Endothelial cell of umbilical vein (primary cell): ENCODE measurements around the gene SLC47A1. TPM values are rescaled to one million over a fixed set of nuclear protein-coding genes. Genes with fewer than 3 reads are reported as not detected.
A peak's percentile ranks its signal among the peaks of the same experiment; 100 is the strongest.

Experiments
- BruUV-seq: library from RNA; stranded (reverse); fragments of 400-500 nt; replicated peaks from 2 replicates; lab custom pipeline; 2021; lab: Mats Ljungman, UMichigan
- CTCF ChIA-PET: fragments of 300-600, 350-600 bp; sonication (Branson Sonifier 250); formaldehyde crosslinking; loops from one replicate; lab custom pipeline; 2021; ENCODE audit warnings: antibody characterized with exemption, inconsistent platforms; lab: Charles Lee
- POLR2A ChIA-PET: fragments of 300-600, 350-600 bp; sonication (Branson Sonifier 250); formaldehyde crosslinking; loops from one replicate; lab custom pipeline; 2021; ENCODE audit warnings: antibody characterized with exemption, inconsistent platforms; lab: Charles Lee
- DNase-seq: peaks from one replicate; pipeline ENCODE4 v3.0.0-alpha.2; 2011; ENCODE audit warnings: low read depth, low spot score
- FAIRE-seq: peaks from 2 replicates; lab custom pipeline; 2011; peaks lifted over from hg19 to GRCh38; lab: Jason Lieb, UNC
- H2AFZ ChIP-seq: 2 replicates; pipeline ENCODE4 v1.6.0; 2012; ENCODE audit warnings: low read depth, low read length, control low read depth, inconsistent platforms
- H3K27ac ChIP-seq: 2 replicates; pipeline ENCODE4 v1.5.1; 2011; ENCODE audit warnings: low read depth, mild to moderate bottlenecking, control low read depth, low read length, moderate library complexity; ENCODE audit not compliant: insufficient read depth
- H3K27me3 ChIP-seq, 2 experiments: 2 replicates each; pipeline versions ENCODE4 v1.6.0 to v1.6.1; 2011; ENCODE audit warnings: low read length in 2 of 2, mixed read lengths in 1 of 2; ENCODE audit not compliant: control insufficient read depth in 2 of 2, insufficient read depth in 2 of 2
- H3K36me3 ChIP-seq, 2 experiments: 2 replicates in 1 of 2; 3 replicates in 1 of 2; pipeline ENCODE4 v1.5.1; 2011; ENCODE audit warnings: low read length in 2 of 2, mild to moderate bottlenecking in 1 of 2, moderate library complexity in 1 of 2; ENCODE audit not compliant: control insufficient read depth in 2 of 2, insufficient read depth in 2 of 2; ENCODE audit errors: extremely low read depth in 1 of 2
- H3K4me1 ChIP-seq: 3 replicates; pipeline ENCODE4 v1.5.1; 2011; ENCODE audit warnings: mild to moderate bottlenecking, low read length; ENCODE audit not compliant: control insufficient read depth, insufficient read depth; ENCODE audit errors: extremely low read depth
- H3K4me2 ChIP-seq: 2 replicates; pipeline ENCODE4 v1.6.1; 2011; ENCODE audit warnings: low read length, control low read depth, mixed read lengths; ENCODE audit not compliant: insufficient read depth
- H3K4me3 ChIP-seq, 3 experiments: fragments of 200-600 bp in 1 of 3; sonication (generic), shearing (Covaris generic) in 1 of 3; replicated peaks in 1 of 3; 2 replicates each; pipeline ENCODE4 v1.5.1; 2011 to 2016; ENCODE audit warnings: control low read depth in 3 of 3, low read length in 3 of 3, mild to moderate bottlenecking in 2 of 3, inconsistent platforms in 1 of 3, low read depth in 1 of 3, moderate library complexity in 1 of 3; ENCODE audit not compliant: insufficient read depth in 1 of 3
- H3K79me2 ChIP-seq: 2 replicates; pipeline ENCODE4 v1.6.0; 2012; ENCODE audit warnings: low read length, inconsistent platforms; ENCODE audit not compliant: control insufficient read depth, insufficient read depth
- H3K9ac ChIP-seq: replicated peaks from 2 replicates; pipeline ENCODE3; 2011; ENCODE audit warnings: low read length, control low read depth; ENCODE audit not compliant: insufficient read depth; ENCODE audit errors: extremely low read depth
- H3K9me1 ChIP-seq: replicated peaks from 3 replicates; pipeline ENCODE4 v1.6.0; 2011; ENCODE audit warnings: mild to moderate bottlenecking, low read length; ENCODE audit not compliant: control insufficient read depth, insufficient read depth; ENCODE audit errors: extremely low read depth
- H3K9me3 ChIP-seq: replicated peaks from 2 replicates; pipeline ENCODE4 v1.5.1; 2012; ENCODE audit warnings: low read length, inconsistent platforms; ENCODE audit not compliant: control insufficient read depth, insufficient read depth
- H4K20me1 ChIP-seq: replicated peaks from 2 replicates; pipeline ENCODE3; 2011; ENCODE audit warnings: mild to moderate bottlenecking, low read length; ENCODE audit not compliant: control insufficient read depth, insufficient read depth; ENCODE audit errors: extremely low read depth
- CTCF ChIP-seq, 2 donors: IDR thresholded peaks; 1 replicate in 1 of 2; 2 replicates in 1 of 2; pipeline ENCODE4 v1.5.1; 2011; ENCODE audit warnings: low read length in 2 of 2, mild to moderate bottlenecking in 2 of 2, moderate library complexity in 2 of 2, control low read depth in 1 of 2, inconsistent platforms in 1 of 2, low read depth in 1 of 2; ENCODE audit not compliant: insufficient read depth in 1 of 2; ENCODE audit errors: extremely low read depth in 1 of 2
- EZH2 ChIP-seq: IDR thresholded peaks from 2 replicates; pipeline ENCODE4 v1.6.1; 2012; ENCODE audit warnings: borderline replicate concordance, low read depth, mild to moderate bottlenecking, moderate library complexity, low read length, inconsistent platforms; ENCODE audit not compliant: severe bottlenecking
- FOS ChIP-seq: IDR thresholded peaks from 2 replicates; pipeline ENCODE4 v1.6.1; 2011; ENCODE audit warnings: mild to moderate bottlenecking, low read length, moderate library complexity, borderline replicate concordance; ENCODE audit not compliant: insufficient read depth
- GATA2 ChIP-seq: IDR thresholded peaks from 2 replicates; pipeline ENCODE4 v1.7.0; 2011; ENCODE audit warnings: low read depth, mild to moderate bottlenecking, moderate library complexity, mixed read lengths, low read length; ENCODE audit not compliant: insufficient read length, insufficient read depth
- JUN ChIP-seq: IDR thresholded peaks from 2 replicates; pipeline ENCODE4 v1.6.1; 2011; ENCODE audit warnings: borderline replicate concordance, low read depth; ENCODE audit not compliant: insufficient read length, insufficient read depth
- MAX ChIP-seq: IDR thresholded peaks from 2 replicates; pipeline ENCODE4 v1.6.1; 2011; ENCODE audit not compliant: insufficient read depth, insufficient read length
- MYC ChIP-seq: IDR thresholded peaks from one replicate; pipeline ENCODE4 v1.6.1; 2011; ENCODE audit warnings: mild to moderate bottlenecking, low read depth, low read length
- POLR2A ChIP-seq: IDR thresholded peaks from 2 replicates; pipeline ENCODE4 v1.6.1; 2012; ENCODE audit warnings: low read depth, mild to moderate bottlenecking, control low read depth, low read length
- POLR2AphosphoS5 ChIP-seq: IDR thresholded peaks from 2 replicates; pipeline ENCODE4 v1.6.1; 2012; ENCODE audit warnings: low read depth, mild to moderate bottlenecking, control low read depth, low read length, moderate library complexity; ENCODE audit not compliant: insufficient read depth
- dilution Hi-C: fragments of 300-500 bp; cut with MboI; formaldehyde crosslinking; loops from one replicate; pipeline ENCODE4 v1.15.0; 2019; ENCODE audit warnings: low sequenced_read_pairs; ENCODE audit not compliant: extremely low pct_ligation_motif_present
- intact Hi-C: fragments of 100-400 bp; cut with micrococcal nuclease; formaldehyde crosslinking; loops from one replicate; pipeline ENCODE4 v1.10.0; 2022
- polyA plus RNA-seq, 4 experiments: library from polyadenylated mRNA; depleted of rRNA in 3 of 4; stranded (reverse) in 3 of 4; unstranded in 1 of 4; fragments of >200 nt; gene quantifications; 2 replicates each; pipeline versions ENCODE4 v1.2.1 to v1.2.3, GENCODE V29; 2011 to 2012; ENCODE audit warnings: missing spikeins in 1 of 4
- total RNA-seq: library from RNA; stranded (reverse); gene quantifications from 2 replicates; pipeline ENCODE4 v1.2.3, GENCODE V29; 2021

SLC47A1 gene
- total and polyA plus RNA-seq, 2 donors (not counting 3 experiments of a cell fraction or from before 2014, with no cell fraction given) = 3.3 to 6.9 TPM

GRCh38 chr17:19487024-19487600, 46.5 kb upstream of the SLC47A1 start:
- no peaks in the 10 kb centered on the region for H3K36me3 ChIP-seq
- FAIRE-seq (no peak), DNase-seq (no peak)
- TF ChIP-seq MYC (no peak), EZH2 (no peak), MAX (no peak), POLR2A (no peak), CTCF (IDR thresholded peaks at IDR 0.05; ENCODE audit: extremely low read depth in 1 of 2, insufficient read depth in 1 of 2, low read depth in 1 of 2, low read length in 2 of 2) (no peak), GATA2 (no peak), POLR2AphosphoS5 (no peak), JUN (no peak), FOS (no peak)
- dilution Hi-C loops (no loop called here), intact Hi-C loops (no loop called here)
- POLR2A ChIA-PET = no interaction called here
- H3K9ac ChIP-seq = no peak overlapping the region
- BruUV-seq = no TSS peak
- CTCF ChIA-PET = interaction anchor here (1.5 to 1.6 kb wide), 2 partner anchors 8 to 279 kb away, joined by 3 read pairs; no protein-coding TSS in a partner anchor
- no peaks in the 10 kb centered on the region for H3K79me2 ChIP-seq
- H3K27me3 ChIP-seq = no peaks in the 10 kb centered on the region
- H2AFZ ChIP-seq = peak overlapping the region; percentile 84
- H4K20me1 ChIP-seq = no peaks in the 10 kb centered on the region
- H3K9me3 ChIP-seq = no peaks in the 10 kb centered on the region
- no peaks in the 10 kb centered on the region for H3K4me1 ChIP-seq
- no peak overlapping the region for H3K4me3 ChIP-seq
- no peaks in the 10 kb centered on the region for H3K9me1 ChIP-seq
- H3K27ac ChIP-seq = no peak overlapping the region
- H3K4me2 ChIP-seq = no peak overlapping the region
